C4-2B (cell line): ENCODE results near the gene RGS19.

Source experiments
- ZFX ChIP-seq: fragments of 450-650 bp; IDR thresholded peaks from 2 replicates; pipeline ENCODE4 v1.6.1; 2017
- TF ChIP-seq, protein P1 (sequence below): fragments of 450-650 bp; conservative IDR thresholded peaks from 2 replicates; pipeline ENCODE4 v1.5.1; 2017; ENCODE audit warnings: mild to moderate bottlenecking

DNA sequence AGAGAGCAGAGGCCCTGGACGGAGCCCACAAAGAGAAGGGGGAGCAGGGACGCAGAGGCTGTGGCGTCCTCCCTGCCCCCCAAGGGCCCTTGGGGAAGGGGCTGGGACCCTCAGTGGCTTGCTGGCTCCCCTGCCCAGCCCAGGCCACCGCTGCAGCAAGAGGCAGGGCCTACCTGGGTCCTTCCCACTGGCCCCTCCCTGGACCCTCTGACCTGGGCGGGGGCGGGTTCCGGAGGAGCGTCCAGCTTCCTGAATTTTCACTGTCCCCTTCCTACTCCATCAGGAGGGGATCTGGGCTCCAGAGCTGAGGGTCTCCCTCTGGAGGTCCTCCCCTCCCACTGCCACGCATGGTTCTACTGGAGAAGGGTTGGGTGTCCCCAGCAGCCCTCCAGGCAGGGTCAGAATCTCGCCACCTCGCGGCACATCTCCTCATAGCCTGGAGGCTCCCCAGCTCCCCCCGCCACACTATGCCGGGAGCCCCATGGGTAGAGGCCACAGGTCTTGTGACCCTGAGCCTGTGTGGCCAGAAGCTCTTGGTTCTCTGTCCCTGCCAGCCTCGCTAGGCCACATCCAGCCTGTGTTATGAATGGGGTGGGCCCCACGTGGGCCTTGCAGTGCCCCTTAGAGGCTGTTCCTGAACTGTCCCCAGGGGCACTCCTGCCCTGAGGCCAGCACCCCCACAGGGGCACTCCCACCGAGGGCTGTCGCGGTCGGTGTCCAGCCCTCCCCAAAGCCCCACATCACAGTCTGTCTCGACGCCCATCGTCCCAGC, 28.9 kb downstream of the RGS19 start:
- TF ChIP-seq, protein P1, sequence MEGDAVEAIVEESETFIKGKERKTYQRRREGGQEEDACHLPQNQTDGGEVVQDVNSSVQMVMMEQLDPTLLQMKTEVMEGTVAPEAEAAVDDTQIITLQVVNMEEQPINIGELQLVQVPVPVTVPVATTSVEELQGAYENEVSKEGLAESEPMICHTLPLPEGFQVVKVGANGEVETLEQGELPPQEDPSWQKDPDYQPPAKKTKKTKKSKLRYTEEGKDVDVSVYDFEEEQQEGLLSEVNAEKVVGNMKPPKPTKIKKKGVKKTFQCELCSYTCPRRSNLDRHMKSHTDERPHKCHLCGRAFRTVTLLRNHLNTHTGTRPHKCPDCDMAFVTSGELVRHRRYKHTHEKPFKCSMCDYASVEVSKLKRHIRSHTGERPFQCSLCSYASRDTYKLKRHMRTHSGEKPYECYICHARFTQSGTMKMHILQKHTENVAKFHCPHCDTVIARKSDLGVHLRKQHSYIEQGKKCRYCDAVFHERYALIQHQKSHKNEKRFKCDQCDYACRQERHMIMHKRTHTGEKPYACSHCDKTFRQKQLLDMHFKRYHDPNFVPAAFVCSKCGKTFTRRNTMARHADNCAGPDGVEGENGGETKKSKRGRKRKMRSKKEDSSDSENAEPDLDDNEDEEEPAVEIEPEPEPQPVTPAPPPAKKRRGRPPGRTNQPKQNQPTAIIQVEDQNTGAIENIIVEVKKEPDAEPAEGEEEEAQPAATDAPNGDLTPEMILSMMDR: no peak
- TF ChIP-seq ZFX: no peak
